Ishikawa (cell line): ENCODE data around the gene TMEM132D.

Source experiments
- CEBPB ChIP-seq: IDR thresholded peaks from 2 replicates; pipeline ENCODE4 v1.6.1; 2012
- EGR1 ChIP-seq: IDR thresholded peaks from 2 replicates; pipeline ENCODE4 v1.6.1; 2012
- TAF1 ChIP-seq: IDR thresholded peaks from 2 replicates; pipeline ENCODE4 v1.6.1; 2012; ENCODE audit warnings: low read depth, mild to moderate bottlenecking
- TCF12 ChIP-seq: IDR thresholded peaks from 2 replicates; pipeline ENCODE4 v1.6.1; 2012; ENCODE audit warnings: low read depth

- no peak for TF ChIP-seq TAF1
- TF ChIP-seq CEBPB = no peak
- TF ChIP-seq TCF12 = no peak
- TF ChIP-seq EGR1 = no peak
Observed at GRCh38 chr12:129110575-129110974, 793.2 kb downstream of the TMEM132D start.
